GM19455 (cell line): Measurements from ENCODE around the gene SLC35F6.
A peak's percentile ranks its signal among the peaks of the same experiment; 100 is the strongest.
"Not testable (repeated sequence)": the region's sequence is repeated elsewhere in the genome, so short reads cannot be mapped to it uniquely, and the experiment has no call there.

Experiments
- ATAC-seq: cut with Tn5 transposase; IDR thresholded peaks from one replicate; pipeline ENCODE4 v1.9.1; 2021; ENCODE audit not compliant: unreplicated experiment

Gene SLC35F6

GRCh38 chr2:26780203-26780760, 16.2 kb downstream of the SLC35F6 start:
- no peak for ATAC-seq

GRCh38 chr2:26782876-26783704, 19.0 kb downstream of the SLC35F6 start:
- ATAC-seq: no peak

GRCh38 chr2:26784570-26785234, 20.6 kb downstream of the SLC35F6 start:
- ATAC-seq: no peak

DNA sequence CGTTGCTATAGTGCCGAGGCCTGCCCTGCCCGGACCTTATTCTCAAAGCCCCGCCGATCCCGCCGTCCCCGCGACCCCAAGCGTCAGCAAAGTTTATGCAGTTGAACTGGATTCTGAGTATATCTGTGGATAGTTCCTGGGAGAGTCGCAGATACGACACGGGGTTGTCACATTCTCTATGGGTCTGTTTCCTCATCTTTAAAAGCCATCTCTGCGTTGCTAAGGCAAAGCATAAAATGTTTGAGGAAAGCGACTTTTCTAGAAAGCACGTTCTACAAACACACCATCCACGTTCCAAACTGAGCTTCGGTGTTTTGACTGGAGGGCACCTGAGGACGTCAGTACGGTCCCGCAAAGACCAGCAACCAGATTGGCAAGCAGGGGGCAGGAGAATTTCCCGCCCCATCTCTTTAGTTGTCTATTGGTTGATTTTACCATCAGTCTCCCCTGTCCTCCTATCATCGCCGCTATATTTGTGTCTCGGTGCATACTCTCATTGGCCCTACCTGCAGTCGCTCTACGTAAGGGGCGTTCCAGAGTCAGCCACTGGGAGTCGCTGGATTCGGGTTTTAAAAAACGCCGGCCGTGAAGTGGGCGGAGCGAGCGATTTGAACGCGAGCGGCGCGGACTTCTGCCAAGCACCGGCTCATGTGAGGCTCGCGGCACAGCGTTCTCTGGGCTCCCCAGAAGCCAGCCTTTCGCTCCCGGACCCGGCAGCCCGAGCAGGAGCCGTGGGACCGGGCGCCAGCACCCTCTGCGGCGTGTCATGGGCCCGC, 21.5 kb downstream of the SLC35F6 start, which contains the start of gene CENPA:
TSS of gene CENPA (plus strand) at position 626 of the 776 bp plus-strand sequence. CDS start at position 767, 141 bp downstream.
- peak; percentile 98 for ATAC-seq

DNA sequence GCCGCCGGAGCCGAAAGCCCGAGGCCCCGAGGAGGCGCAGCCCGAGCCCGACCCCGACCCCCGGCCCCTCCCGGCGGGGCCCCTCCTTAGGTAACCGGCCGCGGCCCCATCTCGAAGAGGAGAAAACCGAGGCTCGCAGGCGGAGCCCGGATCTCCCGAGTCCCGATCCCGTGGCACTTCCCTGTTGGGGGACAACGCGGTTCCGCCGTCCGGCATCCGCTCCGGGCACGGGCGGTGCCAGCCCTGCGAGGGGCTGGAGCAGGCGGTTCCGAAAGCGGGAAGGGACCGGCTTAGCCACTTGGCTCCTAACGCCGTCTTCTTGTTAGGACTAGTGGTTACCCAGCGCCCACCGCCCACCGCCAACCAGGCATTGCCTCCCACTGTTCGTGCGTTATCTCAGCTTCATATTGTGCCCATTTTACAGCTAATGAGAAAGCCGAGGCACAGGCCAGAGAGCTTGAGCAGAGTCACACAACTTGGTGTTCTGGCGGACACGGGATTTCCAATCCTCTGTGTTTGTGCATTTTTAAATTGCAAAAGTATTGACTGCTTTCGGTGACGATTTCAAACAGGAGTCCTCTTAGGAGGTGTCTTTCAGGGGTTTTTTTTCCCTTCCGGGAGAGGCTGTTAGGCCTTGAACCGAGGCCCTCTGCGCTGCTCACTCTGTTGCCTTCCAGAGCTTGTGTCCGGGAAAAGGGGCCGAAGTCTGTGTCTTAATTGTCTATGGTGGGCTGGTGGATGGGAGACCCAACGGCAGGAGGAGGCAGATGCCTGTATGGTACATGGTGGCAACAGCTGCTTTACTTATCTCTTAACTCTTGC, 22.3 kb downstream of the SLC35F6 start:
- ATAC-seq: peak; percentile 24

- ATAC-seq: no peak
Measured at GRCh38 chr2:26792720-26793119, 28.6 kb downstream of the SLC35F6 start.

GRCh38 chr2:26793518-26793917, 29.4 kb downstream of the SLC35F6 start:
- ATAC-seq: no peak

DNA sequence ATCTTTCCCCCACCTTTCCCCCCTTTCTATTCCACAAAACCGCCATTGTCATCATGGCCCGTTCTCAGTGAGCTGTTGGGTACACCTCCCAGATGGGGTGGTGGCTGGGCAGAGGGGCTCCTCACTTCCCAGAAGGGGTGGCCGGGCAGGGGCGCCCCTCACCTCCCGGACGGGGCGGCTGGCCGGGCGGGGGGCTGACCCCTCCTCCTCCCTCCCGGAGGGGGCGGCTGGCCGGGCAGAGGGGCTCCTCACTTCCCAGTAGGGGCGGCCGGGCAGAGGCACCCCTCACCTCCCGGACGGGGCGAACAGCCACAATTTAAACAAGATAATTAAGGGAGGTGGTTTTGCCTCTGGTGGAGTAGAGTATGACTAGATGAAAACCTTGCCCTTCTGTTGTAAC, 31.1 kb downstream of the SLC35F6 start:
- not testable (repeated sequence) for ATAC-seq

- no peak for ATAC-seq
Measured at GRCh38 chr2:26801328-26801727, 37.2 kb downstream of the SLC35F6 start.

GRCh38 chr2:26801796-26802195, 37.7 kb downstream of the SLC35F6 start:
- no peak for ATAC-seq

DNA sequence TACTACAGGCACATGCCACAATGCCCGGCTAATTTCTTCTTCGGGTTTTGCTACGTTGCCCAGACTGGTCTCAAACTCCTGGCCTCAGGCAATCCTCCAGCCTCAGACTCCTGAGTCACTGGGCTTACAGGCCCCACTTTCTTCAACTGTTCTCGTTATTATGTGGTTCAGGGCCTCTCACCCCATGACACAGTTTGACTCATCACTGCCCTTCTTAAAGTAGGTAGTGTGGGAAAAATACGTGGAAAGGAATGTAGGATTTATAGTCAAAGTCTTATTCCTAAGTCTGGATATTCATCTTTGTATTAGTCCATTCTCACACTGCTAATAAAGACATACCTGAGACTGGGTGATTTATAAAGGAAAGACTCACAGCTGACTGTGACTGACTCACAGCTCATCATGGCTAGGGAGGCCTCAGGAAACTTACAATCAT, 41.2 kb downstream of the SLC35F6 start:
- no peak for ATAC-seq

- ATAC-seq: no peak
Measured at GRCh38 chr2:26807788-26808460, 43.8 kb downstream of the SLC35F6 start.

DNA sequence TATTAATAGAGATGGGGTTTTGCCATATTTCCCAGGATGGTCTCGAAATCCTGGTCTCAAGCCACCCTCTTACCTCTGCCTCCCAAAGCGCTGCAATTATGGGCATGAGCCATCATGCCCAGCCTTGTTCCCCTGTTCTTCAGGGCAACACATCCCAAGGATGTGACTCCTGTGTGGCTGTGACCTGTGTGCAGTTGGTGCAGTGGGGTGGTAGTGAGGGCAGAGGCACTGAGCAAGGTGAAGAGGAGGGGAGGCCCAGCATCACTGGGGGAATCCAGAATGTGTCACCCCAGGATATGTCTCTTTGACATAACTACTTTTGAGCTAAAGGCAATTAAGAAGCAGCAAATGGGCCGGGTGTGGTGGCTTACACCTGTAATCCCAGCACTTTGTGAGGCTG, 45.1 kb downstream of the SLC35F6 start:
- no peak for ATAC-seq

- ATAC-seq: no peak
Measured at GRCh38 chr2:26809876-26810577, 45.9 kb downstream of the SLC35F6 start.

DNA sequence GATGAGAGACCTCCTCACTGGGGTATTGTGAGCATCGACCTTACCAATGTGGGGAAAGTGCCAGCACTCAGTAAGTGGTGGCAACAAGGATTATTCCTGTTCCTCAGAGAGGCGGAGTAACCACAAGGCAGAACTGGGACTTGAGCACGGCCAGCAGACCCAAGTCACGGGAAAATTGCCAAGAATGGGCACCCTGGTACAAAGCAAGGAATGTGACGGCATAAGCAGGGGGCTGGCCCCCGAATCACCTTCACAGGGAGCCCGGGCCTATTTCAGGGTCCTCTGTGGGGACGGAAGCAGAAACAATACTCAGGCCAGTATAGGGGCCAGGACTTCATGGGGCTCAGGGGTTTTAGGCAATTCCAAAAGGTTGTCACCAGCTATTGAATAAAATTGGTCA, 47.2 kb downstream of the SLC35F6 start:
- no peak for ATAC-seq

DNA sequence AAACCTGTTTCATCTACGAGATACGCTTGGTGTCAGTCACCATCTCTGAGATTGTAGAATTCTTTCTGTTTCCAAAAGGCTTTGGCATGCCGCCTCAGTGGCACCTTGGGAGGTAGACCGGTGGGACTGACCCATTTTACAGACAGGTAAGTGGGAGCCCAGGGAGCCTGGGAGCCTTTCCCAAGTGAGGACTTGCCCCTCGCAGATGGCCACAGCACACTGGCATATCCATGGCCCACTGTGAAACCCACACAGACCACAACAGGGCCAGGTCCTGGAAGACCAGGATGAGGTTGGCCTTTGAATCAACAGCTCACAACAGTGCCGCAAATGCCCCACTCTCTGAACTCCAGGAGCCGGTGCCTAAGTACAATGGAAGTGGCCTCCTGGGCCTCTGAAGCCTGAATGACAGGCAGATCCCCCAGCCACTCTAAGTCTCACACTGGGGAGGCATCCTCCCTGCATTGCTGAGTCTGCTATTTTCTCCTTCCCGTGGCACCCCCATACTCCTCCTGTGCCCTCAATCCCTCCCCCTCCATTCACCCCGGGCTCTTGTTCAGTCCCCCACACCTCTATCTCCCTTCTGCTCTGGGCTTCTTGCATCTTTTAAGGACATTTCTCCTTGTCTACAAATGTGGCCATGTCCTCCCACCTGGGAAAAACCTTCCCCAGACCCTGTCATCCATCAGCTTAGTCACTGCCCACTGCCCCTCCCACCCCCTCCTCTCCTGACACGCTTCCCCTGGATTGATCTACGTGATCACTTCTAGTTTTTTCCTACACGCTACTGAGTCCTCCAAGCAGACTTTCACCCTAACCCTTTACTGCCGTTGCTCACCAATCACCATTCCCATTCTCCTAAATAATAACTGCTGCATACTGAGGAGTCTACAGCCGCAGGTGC, 48.0 kb downstream of the SLC35F6 start:
- no peak for ATAC-seq

DNA sequence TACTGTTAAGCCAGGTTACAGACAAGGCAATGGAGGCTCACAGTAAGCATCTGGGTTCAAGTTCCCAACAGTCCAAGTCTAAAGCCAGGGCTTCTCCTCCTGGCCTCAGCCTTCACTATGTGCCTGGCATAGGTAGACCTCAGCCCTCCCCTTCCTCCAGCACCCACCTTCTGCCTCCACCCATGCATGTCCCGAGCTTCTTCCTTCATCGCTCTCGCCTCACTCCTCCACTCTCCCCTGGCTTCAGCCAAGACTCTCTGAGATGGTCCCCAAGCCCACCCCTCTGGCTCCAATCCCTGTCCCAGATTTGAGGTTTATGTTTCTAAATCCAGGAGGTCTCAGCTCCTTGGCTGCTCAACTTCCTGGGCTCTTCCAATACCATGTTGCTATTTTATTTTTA, 48.6 kb downstream of the SLC35F6 start:
- no peak for ATAC-seq
